GM10847 (cell line): ENCODE data around the gene SELENOO.
A peak's percentile ranks its signal among the peaks of the same experiment; 100 is the strongest.

Source experiments
- POLR2A ChIP-seq: IDR thresholded peaks from 2 replicates; pipeline ENCODE4 v1.6.1; 2011; ENCODE audit not compliant: insufficient read length; ENCODE audit errors: extremely low read depth

The SELENOO gene

DNA sequence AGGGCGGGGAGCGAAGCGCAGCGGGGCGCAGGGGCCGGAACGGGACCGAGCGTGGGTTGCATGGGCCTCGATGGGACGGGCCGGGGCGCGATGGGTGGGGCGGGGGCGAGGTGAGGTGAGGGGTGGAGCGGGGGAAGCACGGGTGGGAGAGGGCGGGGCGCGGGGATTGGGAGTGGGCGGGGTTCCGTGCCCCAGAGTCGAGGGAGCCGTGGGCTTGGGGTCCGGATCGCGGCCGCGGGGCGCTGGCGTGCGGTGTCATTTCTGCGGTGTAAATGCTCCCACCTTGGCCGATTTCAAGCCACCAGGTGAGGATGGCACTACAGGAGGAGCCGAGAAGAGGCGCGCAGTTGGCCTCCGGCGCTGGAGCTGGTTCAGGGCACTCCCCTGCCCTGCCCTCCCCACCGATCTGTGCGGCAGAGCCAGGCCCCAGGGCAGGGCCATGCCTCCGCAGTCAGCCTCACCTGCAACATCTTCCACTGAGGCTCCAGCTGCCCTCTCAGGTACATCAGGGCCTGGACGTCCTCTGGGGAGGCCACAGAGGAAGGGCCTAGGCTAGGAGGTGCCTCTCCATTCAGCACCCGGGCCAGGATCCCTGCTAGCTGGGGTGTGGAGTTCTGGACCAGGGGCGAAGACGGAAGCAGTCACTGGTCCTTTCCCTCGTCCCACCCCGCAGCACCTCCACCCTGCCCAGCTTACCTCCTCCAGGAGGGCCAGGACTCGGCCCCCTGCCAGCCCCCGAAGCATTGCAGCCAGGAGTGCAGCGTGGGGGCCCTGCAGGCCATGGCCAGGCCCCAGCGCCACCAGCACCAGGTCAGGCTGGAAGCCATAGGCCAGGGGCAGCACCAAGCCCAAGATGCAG, 44.6 kb downstream of the SELENOO start:
- no peak for TF ChIP-seq POLR2A

DNA sequence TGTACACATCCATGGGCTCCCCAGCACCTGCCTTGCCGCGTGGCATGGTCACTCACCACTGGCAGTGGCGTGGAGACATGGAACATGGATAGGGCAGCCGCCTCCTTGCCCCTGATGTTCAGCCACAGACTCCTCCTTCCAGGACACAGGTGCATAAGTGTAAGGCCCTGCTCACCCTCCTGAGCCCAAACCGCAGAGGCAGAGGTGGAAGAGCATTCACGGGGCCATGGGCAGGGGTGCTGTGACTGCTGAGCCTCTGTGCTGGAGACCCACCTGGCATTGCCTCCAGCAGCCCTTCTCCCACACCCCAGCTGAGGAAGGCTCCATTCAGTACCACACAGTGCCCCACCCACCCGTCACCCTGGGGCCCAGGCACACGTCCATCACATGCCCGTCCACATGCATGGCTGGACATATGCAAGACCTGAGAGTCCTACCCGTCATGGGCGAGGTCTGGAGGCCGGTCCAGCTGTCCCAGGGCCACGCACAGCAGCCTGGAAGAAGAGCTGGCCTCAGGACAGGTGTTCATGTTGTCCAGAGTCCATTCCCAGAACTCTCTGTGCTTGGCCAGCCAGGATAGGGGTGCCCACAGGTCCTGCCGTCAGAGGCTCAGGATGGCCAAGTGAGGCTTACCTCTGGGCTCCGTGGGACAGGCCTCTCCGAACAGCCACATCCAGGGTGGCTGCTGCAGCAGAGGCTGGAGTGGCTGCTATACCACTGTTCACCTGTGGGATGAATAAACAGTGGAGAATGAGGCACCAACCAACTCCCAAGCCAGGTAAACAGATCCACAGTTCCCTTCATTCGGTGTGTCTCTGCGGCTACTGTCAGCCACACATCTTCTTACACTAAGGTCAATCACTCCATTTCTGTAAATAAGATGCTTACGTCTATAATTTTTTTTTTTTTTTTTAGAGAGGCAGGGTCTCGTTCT, 45.7 kb downstream of the SELENOO start:
- TF ChIP-seq POLR2A = no peak

DNA sequence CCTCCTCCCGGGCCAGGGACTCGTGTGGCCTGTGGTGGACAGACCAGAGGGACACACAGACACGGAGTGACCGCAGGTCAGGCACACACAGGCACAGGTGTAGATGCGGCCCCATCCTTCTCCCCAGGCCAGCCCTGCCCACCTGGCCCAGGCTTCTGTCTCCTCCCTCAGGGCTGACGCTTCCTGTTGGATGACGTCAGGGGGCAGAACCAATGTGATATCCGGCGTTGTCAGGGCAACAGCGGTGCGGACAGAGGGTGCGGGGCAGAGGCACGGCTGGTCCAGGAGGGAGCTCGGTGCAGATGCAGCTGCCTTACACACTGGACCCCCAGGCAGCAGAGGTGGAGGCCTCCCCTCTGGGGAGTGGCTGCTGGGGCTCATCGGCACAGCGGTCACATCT, 46.9 kb downstream of the SELENOO start:
- TF ChIP-seq POLR2A = no peak

DNA sequence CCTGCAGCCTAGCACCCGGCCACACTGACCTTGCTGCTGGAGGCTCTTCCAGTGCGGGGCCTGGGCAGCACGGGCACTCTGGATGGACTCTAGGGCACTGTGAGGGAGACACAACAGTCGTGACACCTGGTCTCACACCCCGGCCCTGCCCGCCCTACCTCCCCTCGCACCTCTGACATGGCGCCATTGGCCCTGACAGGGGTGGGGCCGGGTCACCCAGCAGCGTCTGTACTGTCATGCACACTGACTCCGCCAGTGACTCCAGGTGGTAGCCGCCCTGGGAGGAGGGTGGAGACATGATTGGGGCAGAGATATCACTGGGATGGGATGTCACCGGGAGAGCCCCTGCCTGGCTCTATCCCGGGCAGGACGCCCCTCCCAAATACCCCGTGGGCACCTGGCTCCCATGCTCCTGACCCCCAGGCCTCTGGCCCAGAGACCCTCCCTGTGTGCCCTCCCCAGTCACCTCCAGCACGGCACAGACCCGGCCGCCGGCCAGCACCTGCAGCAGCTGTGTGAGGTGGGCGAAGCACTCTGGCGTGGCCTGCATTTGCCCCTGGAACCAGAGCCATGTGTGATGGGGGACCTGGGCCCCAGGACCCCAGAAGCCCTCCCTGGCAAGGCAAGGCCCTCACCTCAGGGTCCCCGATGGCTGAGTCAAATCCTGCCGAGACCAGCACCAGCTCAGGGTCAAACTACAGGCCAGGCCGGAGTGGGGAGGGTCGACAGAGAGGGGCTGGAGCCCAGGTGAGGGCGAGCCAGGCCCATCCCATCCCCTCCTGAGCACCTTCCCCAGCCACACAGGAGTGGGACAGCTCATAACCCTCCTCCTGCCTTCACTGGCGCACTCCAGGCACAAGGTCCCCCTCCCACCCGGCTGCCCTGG, 47.6 kb downstream of the SELENOO start:
- TF ChIP-seq POLR2A = no peak

DNA sequence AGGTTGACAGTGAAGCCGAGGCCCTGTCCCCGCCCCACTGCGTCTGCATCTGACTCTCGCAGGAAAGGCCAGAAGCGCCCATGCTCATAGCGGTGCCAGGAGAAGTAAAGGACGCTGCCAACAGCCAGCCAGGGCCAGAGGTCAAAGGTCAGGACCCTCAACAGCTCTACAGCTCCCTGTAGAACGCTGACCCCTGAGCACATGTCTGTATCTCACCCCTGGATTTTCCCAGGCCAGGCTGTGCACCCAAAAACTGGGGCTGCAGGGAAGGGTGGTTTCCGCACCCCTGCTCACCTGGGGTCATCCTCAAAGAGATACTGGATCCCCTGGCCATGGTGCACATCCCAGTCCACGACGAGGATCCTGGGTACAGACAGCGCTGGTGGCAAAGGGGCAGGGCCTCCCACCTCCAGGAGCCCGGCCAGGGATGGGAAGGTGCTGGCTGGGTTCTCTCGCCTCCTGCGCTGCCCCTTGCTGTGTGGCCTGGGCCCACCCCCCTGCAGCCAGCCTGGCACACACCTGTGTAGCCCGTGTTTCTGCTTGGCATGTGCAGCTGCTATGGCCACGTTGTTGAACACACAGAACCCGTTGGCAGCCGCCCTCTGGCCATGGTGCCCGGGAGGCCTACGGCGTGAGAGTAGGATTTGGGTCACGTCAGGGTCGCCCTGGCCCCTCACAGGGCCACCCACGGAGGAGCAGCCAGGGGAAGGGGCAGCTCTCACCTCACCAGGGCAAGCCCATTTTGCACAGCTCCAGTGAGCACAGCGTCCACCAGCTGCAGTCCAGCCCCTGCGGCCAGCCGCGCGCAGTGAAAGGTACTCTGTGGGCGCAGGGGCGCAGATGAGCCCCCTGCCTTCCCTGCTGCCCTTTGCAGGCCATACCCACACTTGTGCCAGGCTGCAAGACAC, 48.8 kb downstream of the SELENOO start:
- TF ChIP-seq POLR2A = no peak

DNA sequence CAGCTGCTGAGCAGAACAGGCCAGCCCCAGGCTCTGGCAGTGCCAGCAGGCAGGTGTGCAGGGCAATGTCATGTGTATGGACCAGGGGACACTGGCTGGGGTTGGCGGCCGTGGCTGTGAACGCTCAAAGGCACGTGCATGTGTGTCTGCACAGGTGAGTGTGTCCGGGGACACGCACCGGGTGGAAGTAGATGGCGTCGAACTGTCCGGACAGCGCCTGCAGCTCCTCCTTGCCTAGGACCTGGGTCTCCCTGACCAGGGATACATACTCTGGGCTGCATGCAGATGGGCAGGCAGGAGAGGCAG, 49.4 kb downstream of the SELENOO start:
- no peak for TF ChIP-seq POLR2A

DNA sequence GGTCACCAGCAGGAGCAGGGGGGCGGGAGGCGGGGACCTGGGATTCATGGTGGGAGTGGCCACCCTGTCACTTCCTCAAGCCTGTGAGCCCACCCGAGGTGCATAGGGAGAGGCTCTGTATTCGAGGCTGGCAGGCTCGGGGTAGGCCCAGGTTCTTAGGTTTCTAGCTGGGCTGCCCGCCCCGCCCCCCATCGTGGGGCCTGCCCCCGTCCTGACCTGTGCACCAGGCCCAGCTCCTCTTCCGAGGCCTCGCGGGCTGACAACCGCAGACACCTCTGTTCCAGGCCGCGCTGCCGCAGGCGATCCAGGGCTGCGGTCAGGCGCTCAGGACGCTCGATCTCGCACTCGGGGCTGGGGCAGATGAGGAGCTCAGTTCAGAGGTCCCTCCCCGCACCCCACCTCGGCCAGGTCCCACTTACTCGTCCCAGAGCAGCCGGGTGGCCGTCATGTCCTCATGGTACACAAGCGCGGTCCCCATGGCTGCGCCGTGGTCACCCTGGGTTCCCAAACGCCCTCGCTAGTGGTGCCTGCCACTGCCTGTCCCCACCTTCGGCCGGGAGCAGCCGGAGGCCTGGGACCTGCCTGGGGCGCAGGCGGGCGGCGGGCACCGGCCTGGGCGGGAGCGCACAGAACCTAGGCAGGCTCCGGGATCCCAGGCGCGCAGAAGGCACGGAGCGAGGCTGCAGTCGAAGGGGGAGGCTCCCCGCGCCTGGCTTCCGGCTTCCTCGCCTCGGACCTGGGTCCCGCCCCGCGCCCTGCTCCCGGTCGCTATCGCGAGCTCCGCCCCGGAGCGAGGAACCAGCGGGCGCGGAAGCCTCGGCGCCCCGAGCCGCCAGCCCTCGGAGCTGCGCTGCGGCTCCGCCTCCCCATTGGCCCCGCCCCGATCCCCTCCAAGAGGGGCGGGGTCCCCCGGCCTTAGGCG, 50.0 kb downstream of the SELENOO start, which contains the start of gene HDAC10:
Gene HDAC10, minus strand, starts transcription at position 711 of the 922 bp plus-strand sequence. Its CDS starts 233 bp downstream, at position 478.
- peak; percentile 49 for TF ChIP-seq POLR2A

DNA sequence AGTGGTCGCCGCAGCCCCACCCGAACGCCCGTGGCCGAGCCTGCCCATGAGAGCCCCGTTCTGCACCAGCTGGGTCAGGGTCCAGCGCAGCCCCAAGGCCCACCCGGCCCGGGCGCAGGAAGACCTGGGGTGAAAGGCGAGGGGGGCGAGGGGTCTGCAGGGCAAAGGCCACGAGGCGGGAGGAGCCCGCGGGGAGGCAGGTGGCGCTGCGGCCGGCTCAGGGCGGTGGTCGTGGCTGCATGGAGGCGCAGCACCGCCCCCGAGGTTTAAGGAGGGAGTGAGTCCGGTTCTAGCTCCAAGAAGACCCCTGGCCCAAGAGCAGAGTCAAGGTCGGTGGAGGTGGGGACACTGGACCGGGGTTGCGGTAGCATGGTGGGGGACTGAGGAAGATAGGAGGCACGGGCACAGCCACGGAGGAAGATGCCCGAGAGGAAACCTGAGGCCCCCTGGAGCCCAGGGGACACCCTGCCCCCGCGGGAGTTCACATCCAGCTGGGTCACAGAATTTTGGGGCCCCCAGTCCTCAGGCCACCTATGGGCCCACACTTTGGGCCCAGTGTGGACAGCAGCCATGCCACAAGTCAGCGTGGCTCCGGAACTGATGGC, 50.8 kb downstream of the SELENOO start:
- no peak for TF ChIP-seq POLR2A

DNA sequence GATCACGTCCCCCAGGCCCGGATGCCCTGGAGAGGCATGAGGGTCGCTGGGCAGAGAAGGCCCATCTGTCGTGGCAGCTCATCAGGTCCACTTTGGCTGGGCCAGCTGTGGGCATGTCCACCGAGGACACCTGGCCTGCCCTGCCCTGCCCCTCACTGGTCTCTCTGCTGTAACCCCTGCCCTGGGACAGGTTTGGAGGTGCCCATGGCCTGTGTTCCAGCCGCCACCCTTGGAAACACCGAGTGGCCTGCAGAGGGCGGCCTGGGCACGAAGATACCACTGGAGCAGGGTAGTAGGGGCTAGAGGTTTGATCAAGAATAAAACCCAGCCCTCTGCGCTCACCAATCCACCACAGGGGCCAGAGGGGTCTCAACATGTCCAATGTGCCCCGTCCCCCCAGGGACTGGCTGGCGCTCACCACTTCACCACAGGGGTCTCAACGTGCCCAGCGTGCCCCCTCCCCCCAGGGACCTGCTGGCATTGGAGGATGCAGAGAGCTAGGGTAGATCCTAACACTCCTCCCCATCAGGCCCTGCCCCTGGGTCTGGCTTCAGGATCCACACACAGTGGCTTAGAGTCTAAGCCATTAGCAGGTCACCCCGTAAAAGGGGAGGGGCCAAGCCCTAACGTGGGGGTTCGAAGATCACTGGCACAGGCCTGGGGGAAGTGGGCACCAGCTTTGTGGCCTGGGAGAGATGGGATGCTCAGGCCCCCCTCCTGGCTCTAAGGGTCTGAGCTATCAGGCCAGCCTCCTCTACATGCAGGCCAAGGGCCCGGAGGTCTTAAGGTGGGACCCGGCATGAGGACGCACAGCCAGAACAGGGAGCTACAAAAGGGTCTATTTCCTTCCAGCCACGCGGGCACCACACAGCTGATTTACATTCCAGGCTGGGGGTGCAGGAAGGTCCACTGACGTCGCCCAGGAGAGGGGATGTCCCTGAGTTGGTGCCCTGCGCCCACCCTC, 51.6 kb downstream of the SELENOO start:
- no peak for TF ChIP-seq POLR2A

DNA sequence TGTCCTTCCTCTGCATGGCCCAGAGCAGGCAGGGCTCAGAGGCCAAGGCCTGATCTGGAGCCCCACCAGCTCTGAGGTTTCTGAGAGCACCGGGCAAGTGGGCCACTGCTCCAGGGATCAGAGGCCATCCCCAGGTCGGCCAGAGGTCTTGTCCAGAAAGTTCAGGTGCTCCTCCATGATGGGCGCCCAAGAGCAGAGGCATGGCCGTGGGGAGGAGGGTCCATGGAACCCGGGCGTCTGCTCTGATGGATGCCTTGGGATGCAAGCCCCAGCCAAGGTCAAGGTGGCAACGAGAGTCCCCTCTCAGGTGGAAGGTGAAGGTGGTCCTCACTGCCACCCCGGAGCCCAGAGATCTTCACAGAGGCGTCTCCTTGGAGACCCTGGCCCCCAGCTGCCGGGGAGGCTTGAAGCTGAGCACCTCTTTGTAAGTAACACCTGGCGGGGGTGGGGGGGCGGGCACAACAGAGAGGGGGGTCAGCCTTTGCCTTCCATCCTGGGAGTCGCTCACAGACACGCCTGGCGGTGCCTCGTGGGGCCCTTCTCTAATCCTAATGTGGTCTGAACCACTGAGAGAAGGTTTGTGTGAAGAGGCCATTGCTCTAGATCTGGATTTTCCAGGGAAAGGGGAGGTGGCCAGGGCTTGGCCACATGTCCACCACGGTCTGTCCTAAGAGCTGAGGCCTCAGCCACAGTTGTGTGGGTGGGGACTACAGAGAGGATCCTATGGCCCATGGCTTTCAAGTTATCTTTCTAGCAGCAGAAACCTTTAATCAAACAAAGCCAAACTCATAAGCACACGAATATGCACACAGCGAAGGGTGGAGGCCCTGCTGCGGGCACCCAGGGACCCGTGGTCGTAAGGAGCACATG, 52.5 kb downstream of the SELENOO start:
- TF ChIP-seq POLR2A = no peak

DNA sequence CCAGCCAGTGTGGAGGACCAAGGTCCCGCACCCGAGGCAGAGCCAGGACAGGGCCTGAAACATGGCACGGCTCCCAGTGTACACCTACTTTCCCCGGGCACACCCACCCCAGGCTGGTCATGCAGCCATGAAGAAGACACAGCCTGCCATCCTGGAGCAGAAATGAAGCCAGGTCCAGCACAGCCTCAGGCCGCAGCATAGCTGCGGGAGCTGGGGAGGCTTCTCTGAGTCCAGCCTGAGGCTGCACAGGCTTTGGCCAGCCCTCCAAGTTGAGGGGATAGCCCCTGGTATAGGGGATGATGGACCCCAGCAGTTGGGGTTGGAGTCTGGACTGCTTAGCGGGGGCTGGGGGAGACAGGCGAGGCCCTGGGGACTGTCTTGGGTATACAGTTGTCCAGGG, 53.1 kb downstream of the SELENOO start:
- TF ChIP-seq POLR2A = no peak
